HG03521 (cell line): Measurements from ENCODE around the gene C12orf54.
"Not testable (repeated sequence)": the region's sequence is repeated elsewhere in the genome, so short reads cannot be mapped to it uniquely, and the experiment has no call there.

ENCODE experiments used
- ATAC-seq: cut with Tn5 transposase; IDR thresholded peaks from one replicate; pipeline ENCODE4 v1.9.1; 2021; ENCODE audit warnings: mild to moderate bottlenecking, moderate library complexity; ENCODE audit not compliant: unreplicated experiment

Gene C12orf54

GRCh38 chr12:48482198-48482597 is at the start of gene C12orf54:
Gene C12orf54 (plus strand): TSS chr12:48482498. CDS start chr12:48483297, 799 bp downstream.
- ATAC-seq, result no peak

DNA sequence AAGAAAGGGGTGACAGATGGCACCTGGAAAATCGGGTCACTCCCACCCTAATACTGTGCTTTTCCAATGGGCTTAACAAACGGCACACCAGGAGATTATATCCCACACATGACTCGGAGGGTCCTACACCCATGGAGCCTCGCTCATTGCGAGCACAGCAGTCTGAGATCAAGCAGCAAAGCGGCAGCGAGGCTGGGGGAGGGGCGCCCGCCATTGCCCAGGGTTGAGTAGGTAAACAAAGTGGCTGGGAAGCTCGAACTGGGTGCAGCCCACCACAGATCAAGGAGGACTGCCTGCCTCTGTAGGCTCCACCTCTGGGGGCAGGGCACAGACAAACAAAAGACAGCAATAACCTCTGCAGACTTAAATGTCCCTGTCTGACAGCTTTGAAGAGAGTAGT is 48.3 kb upstream of the C12orf54 start:
- ATAC-seq, result not testable (repeated sequence)

- ATAC-seq, result no peak
These were observed 41.2 kb upstream of the C12orf54 start for GRCh38 chr12:48441069-48441468.

- no peak for ATAC-seq
These were observed 40.0 kb upstream of the C12orf54 start for GRCh38 chr12:48442179-48442847.

GRCh38 chr12:48445538-48445937 is 36.8 kb upstream of the C12orf54 start:
- ATAC-seq, result no peak

DNA sequence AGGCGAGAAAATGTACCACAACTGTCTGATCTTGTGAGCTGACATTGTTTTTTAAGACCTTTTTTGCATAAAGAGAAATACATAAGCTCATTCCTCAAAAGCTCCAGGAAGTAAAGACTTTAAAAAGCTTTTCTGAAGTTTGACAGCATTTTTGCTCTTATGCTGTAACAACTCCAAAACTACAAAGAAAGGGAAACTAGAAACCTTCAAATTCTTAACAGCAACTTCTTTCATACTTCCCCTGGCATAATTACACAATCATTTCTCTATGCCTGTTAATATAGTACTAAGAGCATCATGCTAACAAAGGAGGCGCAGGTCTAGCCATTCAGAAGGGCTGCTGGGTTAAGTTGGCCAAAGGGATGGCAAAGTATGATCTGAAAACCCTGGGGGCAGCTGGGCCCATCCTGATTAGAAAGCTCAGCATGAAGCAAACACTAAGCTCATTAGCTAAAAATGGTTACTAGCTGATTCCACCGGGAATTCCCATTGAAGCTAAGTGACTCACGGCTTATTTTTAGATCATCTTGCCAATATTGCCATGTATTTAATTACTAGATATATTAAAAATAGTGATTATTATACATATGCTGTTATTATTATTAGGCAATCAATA is 36.0 kb upstream of the C12orf54 start:
- ATAC-seq, result no peak

GRCh38 chr12:48447755-48448154 is 34.5 kb upstream of the C12orf54 start:
- ATAC-seq, result no peak

- ATAC-seq, result no peak
These were observed 30.9 kb upstream of the C12orf54 start for GRCh38 chr12:48451372-48451771.

DNA sequence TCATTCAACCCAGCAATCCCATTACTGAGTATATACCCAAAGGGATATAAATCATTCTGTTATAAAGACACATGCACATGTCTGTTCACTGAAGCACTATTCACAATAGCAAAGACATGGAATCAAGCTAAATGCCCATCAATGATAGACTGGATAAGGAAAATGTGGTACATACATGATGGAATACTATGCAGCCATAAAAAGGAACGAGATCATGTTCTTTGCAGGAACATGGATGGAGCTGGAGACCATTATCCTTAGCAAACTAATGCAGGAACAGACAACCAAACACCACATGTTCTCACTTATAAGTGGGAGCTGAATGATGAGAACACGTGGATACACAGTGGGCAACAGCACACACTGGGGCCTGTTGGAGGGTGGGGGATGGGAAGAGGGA is 29.3 kb upstream of the C12orf54 start:
- ATAC-seq, result not testable (repeated sequence)

GRCh38 chr12:48454667-48455066 is 27.6 kb upstream of the C12orf54 start:
- no peak for ATAC-seq

DNA sequence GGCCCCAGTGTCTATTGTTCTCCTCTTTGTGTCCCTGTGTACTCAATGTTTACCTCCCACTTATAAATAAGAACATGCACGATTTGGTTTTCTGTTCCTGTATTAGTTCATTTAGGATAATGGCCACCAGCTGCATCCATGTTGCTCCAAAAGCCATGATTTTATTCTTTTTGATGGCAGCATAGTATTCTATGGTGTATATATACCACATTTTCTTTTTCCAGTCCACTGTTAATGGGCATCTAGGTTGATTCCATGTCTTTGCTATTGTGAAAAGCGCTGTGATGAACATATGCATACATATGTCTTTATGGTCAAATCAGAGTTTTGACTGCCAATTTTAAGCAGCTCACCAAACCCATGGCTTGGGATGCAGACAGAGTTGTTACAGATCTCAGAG is 27.2 kb upstream of the C12orf54 start:
- ATAC-seq, result no peak

GRCh38 chr12:48459259-48459658 is 23.0 kb upstream of the C12orf54 start:
- ATAC-seq, result no peak

DNA sequence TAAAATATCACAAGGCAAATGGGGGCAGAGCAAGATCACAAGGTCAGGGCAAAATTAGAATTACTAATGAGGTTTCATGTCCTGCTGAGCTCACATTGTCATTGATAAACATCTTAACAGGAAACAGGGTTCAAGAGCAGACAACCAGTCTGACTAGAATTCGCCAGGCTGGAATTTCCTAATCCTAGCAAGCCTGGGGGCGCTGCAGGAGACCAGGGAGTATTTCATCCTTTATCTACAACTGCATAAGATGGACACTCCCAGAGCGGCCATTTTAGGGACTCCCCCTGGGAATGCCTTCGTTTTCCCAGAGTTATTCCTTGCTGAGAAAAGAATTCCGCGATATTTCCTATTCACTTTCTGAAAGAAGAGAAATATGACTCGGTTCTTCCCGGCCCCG is 13.3 kb upstream of the C12orf54 start:
- not testable (repeated sequence) for ATAC-seq

DNA sequence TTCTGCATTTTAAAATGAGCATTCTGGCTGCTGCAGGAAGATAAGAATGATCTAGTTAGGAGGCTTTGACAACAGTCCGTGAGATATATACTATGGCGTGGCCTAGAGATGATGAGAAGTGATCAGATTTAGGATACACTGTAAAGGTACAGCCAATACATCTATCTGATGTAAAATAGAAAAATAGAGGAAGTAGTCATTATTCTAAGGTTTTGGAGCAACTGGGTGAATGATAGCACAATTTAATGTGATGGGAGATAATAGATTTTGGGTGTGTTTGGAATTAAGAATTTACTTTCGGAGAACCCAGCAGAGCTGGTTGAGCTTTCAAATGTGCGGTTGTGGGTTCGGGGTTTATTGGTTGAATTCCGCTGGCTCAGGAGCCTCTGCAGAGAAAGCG is 10.0 kb upstream of the C12orf54 start, which contains the start of gene ANP32D:
ANP32D (plus strand) TSS at position 301 of the 400 bp plus-strand sequence. CDS start 106 bp downstream, outside the sequence.
- ATAC-seq, result no peak

GRCh38 chr12:48473061-48473460 is 9.2 kb upstream of the C12orf54 start:
- ATAC-seq, result no peak

GRCh38 chr12:48474497-48474896 is 7.8 kb upstream of the C12orf54 start:
- not testable (repeated sequence) for ATAC-seq

GRCh38 chr12:48482930-48483329 is 632 bp downstream of the C12orf54 start:
- ATAC-seq, result no peak

- no peak for ATAC-seq
These were observed 4.0 kb downstream of the C12orf54 start for GRCh38 chr12:48486261-48486660.

- ATAC-seq, result no peak
These were observed 4.4 kb downstream of the C12orf54 start for GRCh38 chr12:48486679-48487078.

DNA sequence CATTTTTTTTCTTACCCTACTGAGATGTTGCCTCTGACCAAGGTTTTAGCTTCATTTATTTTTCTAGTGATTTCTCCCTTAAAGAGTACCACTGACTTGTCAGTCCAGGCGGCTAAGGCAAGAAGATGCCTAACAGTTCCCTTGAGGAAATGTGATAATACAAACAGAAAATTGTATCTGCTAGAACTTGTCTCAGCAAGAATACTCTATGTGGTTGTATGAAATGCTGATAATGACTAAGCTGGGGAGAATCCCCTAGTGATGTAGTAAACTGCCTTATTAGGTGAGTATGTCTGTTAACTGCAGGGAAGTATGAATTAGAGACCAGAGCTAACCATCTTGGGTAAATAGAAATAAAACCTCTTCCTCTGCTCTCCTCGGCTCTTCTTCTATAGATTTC is 6.7 kb downstream of the C12orf54 start:
- ATAC-seq, result peak; percentile 88

DNA sequence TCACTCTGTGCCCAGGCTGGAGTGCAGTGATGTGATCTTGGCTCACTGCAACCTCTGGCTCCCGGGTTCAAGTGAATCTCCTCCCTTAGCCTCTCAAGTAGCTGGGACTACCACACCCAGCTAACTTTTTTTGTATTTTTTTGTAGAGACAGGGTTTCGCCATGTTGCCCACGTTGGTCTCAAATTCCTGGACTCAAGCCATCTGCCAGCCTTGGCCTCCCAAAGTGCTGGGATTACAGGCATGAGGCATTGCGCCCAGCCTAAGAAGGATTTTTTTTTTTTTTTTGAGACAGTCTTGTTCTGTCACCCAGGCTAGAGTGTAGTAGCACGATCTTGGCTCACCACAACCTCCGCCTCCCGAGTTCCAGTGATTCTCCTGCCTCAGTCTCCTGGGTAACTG is 7.2 kb downstream of the C12orf54 start:
- ATAC-seq, result not testable (repeated sequence)

GRCh38 chr12:48500281-48500680 is 18.0 kb downstream of the C12orf54 start:
- ATAC-seq, result not testable (repeated sequence)
